H9 (cell line): Measurements from ENCODE around the gene BAG2. TPM values are rescaled to one million over a fixed set of nuclear protein-coding genes. Genes with fewer than 3 reads are reported as not detected.

Experiments used
- DNase-seq: peaks from one replicate; pipeline ENCODE4 v3.0.0-alpha.2; 2017
- H2AFZ ChIP-seq: one replicate; pipeline ENCODE4 v1.6.1; 2013; ENCODE audit warnings: mild to moderate bottlenecking, low read length, control low read depth, moderate library complexity
- H2AK5ac ChIP-seq: 2 replicates; pipeline ENCODE4 v1.6.1; 2013; ENCODE audit warnings: low read length, control low read depth, mixed read lengths; ENCODE audit not compliant: insufficient read length
- H2BK120ac ChIP-seq: one replicate; pipeline ENCODE4 v1.6.1; 2013; ENCODE audit warnings: low read depth, mild to moderate bottlenecking, low read length, control low read depth, inconsistent platforms; ENCODE audit not compliant: poor library complexity, severe bottlenecking
- H2BK12ac ChIP-seq: 2 replicates; pipeline ENCODE4 v1.6.1; 2013; ENCODE audit warnings: low read length, control low read depth, mixed read lengths, low read depth; ENCODE audit not compliant: insufficient read length
- H2BK15ac ChIP-seq: 2 replicates; pipeline ENCODE4 v1.6.1; 2013; ENCODE audit warnings: low read depth, low read length, control low read depth
- H2BK20ac ChIP-seq: one replicate; pipeline ENCODE4 v1.6.1; 2013; ENCODE audit warnings: low read depth, mild to moderate bottlenecking, low read length, control low read depth, inconsistent platforms; ENCODE audit not compliant: poor library complexity, severe bottlenecking
- H2BK5ac ChIP-seq: 2 replicates; pipeline ENCODE4 v1.6.1; 2013; ENCODE audit warnings: low read length, control low read depth, mixed read lengths; ENCODE audit not compliant: insufficient read length
- H3K14ac ChIP-seq: 2 replicates; pipeline ENCODE4 v1.6.1; 2013; ENCODE audit warnings: low read length, control low read depth; ENCODE audit not compliant: insufficient read depth
- H3K18ac ChIP-seq: 2 replicates; pipeline ENCODE4 v1.6.1; 2013; ENCODE audit warnings: low read depth, mild to moderate bottlenecking, mixed read lengths, low read length, control low read depth; ENCODE audit not compliant: insufficient read length
- H3K23ac ChIP-seq: 2 replicates; pipeline ENCODE4 v1.6.1; 2013; ENCODE audit warnings: low read length, control low read depth, mixed read lengths, low read depth; ENCODE audit not compliant: insufficient read length
- H3K23me2 ChIP-seq: 2 replicates; pipeline ENCODE4 v1.6.1; 2013; ENCODE audit warnings: low read depth, mild to moderate bottlenecking, mixed read lengths, low read length, control low read depth; ENCODE audit not compliant: insufficient read length, poor library complexity, severe bottlenecking
- H3K27ac ChIP-seq: 2 replicates; pipeline ENCODE4 v1.5.1; 2013; ENCODE audit warnings: low read length, control low read depth, mixed read lengths, low read depth; ENCODE audit not compliant: insufficient read length
- H3K27me3 ChIP-seq: 2 replicates; pipeline ENCODE4 v1.6.1; 2013; ENCODE audit warnings: low read length, control low read depth, inconsistent platforms; ENCODE audit not compliant: insufficient read depth
- H3K4ac ChIP-seq: 2 replicates; pipeline ENCODE4 v1.6.1; 2013; ENCODE audit warnings: low read depth, mild to moderate bottlenecking, control low read depth, inconsistent platforms, low read length, moderate library complexity
- H3K4me1 ChIP-seq: 2 replicates; pipeline ENCODE4 v1.6.1; 2013; ENCODE audit warnings: low read length, control low read depth, inconsistent platforms; ENCODE audit not compliant: insufficient read depth
- H3K4me2 ChIP-seq: 2 replicates; pipeline ENCODE4 v1.6.1; 2013; ENCODE audit warnings: low read length, control low read depth, mixed read lengths; ENCODE audit not compliant: insufficient read length, insufficient read depth
- H3K56ac ChIP-seq: 2 replicates; pipeline ENCODE4 v1.6.1; 2013; ENCODE audit warnings: low read depth, mild to moderate bottlenecking, mixed read lengths, low read length, control low read depth; ENCODE audit not compliant: insufficient read length
- H3K79me1 ChIP-seq: 2 replicates; pipeline ENCODE4 v1.6.1; 2013; ENCODE audit warnings: low read depth, mild to moderate bottlenecking, moderate library complexity, low read length, control low read depth, inconsistent platforms; ENCODE audit not compliant: insufficient read depth, poor library complexity, severe bottlenecking
- H3K79me2 ChIP-seq: 2 replicates; pipeline ENCODE4 v1.6.1; 2013; ENCODE audit warnings: low read length, control low read depth, inconsistent platforms; ENCODE audit not compliant: insufficient read depth
- H3K9ac ChIP-seq: 2 replicates; pipeline ENCODE4 v1.6.1; 2013; ENCODE audit warnings: low read length, control low read depth, mixed read lengths; ENCODE audit not compliant: insufficient read length; ENCODE audit errors: extremely low read depth
- H3K9me3 ChIP-seq: one replicate; pipeline ENCODE4 v1.6.1; 2013; ENCODE audit warnings: low read depth, low read length, inconsistent platforms; ENCODE audit not compliant: control insufficient read depth
- H3T11ph ChIP-seq: one replicate; pipeline ENCODE4 v1.6.1; 2013; ENCODE audit warnings: mild to moderate bottlenecking, low read length, control low read depth, inconsistent platforms
- H4K20me1 ChIP-seq: one replicate; pipeline ENCODE4 v1.6.1; 2013; ENCODE audit not compliant: control insufficient read depth, insufficient read length, insufficient read depth
- H4K5ac ChIP-seq: 2 replicates; pipeline ENCODE4 v1.6.1; 2013; ENCODE audit warnings: low read depth, mild to moderate bottlenecking, mixed read lengths, low read length, control low read depth; ENCODE audit not compliant: insufficient read length
- H4K8ac ChIP-seq: replicated peaks from 2 replicates; pipeline ENCODE4 v1.6.1; 2013; ENCODE audit warnings: low read length, control low read depth, mixed read lengths, low read depth; ENCODE audit not compliant: insufficient read length
- H4K91ac ChIP-seq: 2 replicates; pipeline ENCODE4 v1.6.1; 2013; ENCODE audit warnings: low read depth, mild to moderate bottlenecking, moderate library complexity, mixed read lengths, low read length, control low read depth; ENCODE audit not compliant: insufficient read length
- H3K27ac Mint-ChIP-seq, 3 experiments: 2 replicates in 2 of 3; 3 replicates in 1 of 3; pipeline ENCODE4 v1.8.0; 2020 to 2021; ENCODE audit warnings: mixed read lengths in 3 of 3, mild to moderate bottlenecking in 1 of 3, moderate library complexity in 1 of 3
- H3K27me3 Mint-ChIP-seq: 2 replicates; pipeline ENCODE4 v1.8.0; 2021; ENCODE audit warnings: low read depth, mild to moderate bottlenecking, moderate library complexity, mixed read lengths
- H3K36me3 Mint-ChIP-seq, 3 experiments: 2 replicates in 2 of 3; 3 replicates in 1 of 3; pipeline ENCODE4 v1.8.0; 2020 to 2021; ENCODE audit warnings: low read depth in 3 of 3, mixed read lengths in 3 of 3; ENCODE audit not compliant: insufficient read depth in 1 of 3
- H3K4me1 Mint-ChIP-seq, 2 experiments: 2 replicates each; pipeline ENCODE4 v1.8.0; 2020; ENCODE audit warnings: mixed read lengths in 2 of 2
- H3K4me3 Mint-ChIP-seq, 2 experiments: 2 replicates in 1 of 2; 3 replicates in 1 of 2; pipeline ENCODE4 v1.8.0; 2020 to 2021; ENCODE audit warnings: mild to moderate bottlenecking in 2 of 2, mixed read lengths in 2 of 2, moderate library complexity in 1 of 2
- H3K9me3 Mint-ChIP-seq, 2 experiments: 2 replicates in 1 of 2; 3 replicates in 1 of 2; pipeline ENCODE4 v1.8.0; 2020; ENCODE audit warnings: mild to moderate bottlenecking in 2 of 2, mixed read lengths in 2 of 2, moderate library complexity in 1 of 2
- WGBS: extraction: QIAGEN DNeasy Blood & Tissue Kit; methylation state at CpG from one replicate; pipeline ENCODE4 v1.1.7; 2013; ENCODE audit warnings: missing lambda C conversion rate, low lambda C conversion rate, mixed read lengths; ENCODE audit not compliant: insufficient read length; ENCODE audit errors: extremely low coverage; 5-methylcytosine and 5-hydroxymethylcytosine counted together
- long read RNA-seq: library from polyadenylated mRNA; unstranded; transcript quantifications from one replicate; pipeline ENCODE4 v2.0.0, GENCODE V29; 2020
- total RNA-seq: library from RNA; stranded (reverse); gene quantifications from 2 replicates; pipeline ENCODE4 v1.2.1, GENCODE V29; 2021
- TF ChIP-seq, protein P1 (sequence below): fragments of 200-600 bp; sonication (generic); conservative IDR thresholded peaks from 3 replicates; pipeline ENCODE4 v1.8.0; 2021; ENCODE audit warnings: antibody characterized with exemption, mild to moderate bottlenecking

Gene BAG2
- total RNA-seq = 8.2 and 8.4 TPM in 2 replicates
- long read RNA-seq, full-length matches to known transcripts = 295 of 310 reads
- long read RNA-seq, partial matches to known transcripts = 2 of 310 reads
- long read RNA-seq, other reads (novel, unspliced or antisense) = 13 of 310 reads

DNA sequence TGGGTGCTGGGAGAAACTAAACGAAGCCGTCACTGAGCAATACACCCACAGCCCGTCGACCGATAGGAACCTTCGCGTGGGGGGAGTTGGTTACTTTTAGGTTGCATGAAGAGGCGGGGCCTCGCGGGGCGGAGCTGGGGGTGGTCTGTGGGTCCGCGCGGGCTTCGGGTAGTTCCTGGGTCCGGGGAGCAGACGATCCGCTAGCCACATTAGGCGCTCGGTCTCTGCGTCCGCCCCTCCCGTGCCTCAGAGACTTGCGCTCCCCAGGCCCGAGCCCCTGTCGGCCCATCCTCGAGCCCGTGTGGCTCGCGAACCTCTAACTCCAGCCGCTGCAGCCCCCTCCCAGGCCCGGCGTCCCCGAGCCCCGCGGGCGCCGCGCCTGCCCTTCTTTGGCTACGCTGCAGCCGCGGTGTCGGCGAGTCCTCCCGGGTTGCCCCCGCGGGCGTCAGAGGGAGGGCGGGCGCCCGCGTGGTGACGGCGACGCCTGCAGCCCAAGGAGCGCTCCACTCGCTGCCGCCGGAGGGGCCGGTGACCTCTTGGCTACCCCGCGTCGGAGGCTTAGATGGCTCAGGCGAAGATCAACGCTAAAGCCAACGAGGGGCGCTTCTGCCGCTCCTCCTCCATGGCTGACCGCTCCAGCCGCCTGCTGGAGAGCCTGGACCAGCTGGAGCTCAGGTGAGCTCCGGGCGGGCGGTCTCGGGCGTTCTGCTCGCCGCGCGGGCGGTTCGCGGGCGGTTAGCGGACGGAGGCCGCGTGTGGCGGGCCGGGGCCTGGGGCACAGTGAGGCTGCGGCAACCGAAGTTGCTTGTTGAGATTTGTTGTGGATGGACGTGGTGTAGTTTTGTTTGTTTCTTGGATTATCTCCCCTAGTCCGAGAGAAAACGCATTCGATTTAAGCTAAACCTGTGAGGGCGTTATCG, at the start of gene BAG2:
Gene BAG2, plus strand, starts transcription at position 191 of the 920 bp plus-strand sequence. Its CDS starts 372 bp downstream, at position 563.
- H4K20me1 ChIP-seq = no peaks in the 10 kb centered on the region
- H3K79me2 ChIP-seq = peaks cover 11% of the 10 kb centered on the region; the same call in 1 of the 2 replicates
- H2BK20ac ChIP-seq = no peak within 1 kb of the TSS
- Mint-ChIP-seq H3K4me1 (peaks cover 34 to 41% of the 10 kb centered on the region in 2 experiments), H3K36me3 (no peaks in the 10 kb centered on the region; a peak in 2 of 7 replicates), H3K4me3 (peak within 1 kb of the TSS; percentile 83 to 94), H3K27me3 (no peaks in the 10 kb centered on the region), H3K27ac (peak within 1 kb of the TSS; percentile 17 to 60 (median 55); a peak in 5 of 7 replicates), H3K9me3 (no peaks in the 10 kb centered on the region; a peak in 1 of 5 replicates)
- H2AFZ ChIP-seq = peak within 1 kb of the TSS; percentile 27
- DNase-seq = peak; percentile 84
- H3K14ac ChIP-seq = peak within 1 kb of the TSS; percentile 75; the same call in 1 of the 2 replicates
- peaks cover 11% of the 10 kb centered on the region for H3K23me2 ChIP-seq
- H2BK15ac ChIP-seq = no peak within 1 kb of the TSS
- WGBS = no CpG with 5 or more reads among the region's 97 CpGs
- no peaks in the 10 kb centered on the region for H3K4me1 ChIP-seq
- H4K91ac ChIP-seq = no peak within 1 kb of the TSS
- no peak within 1 kb of the TSS for H3K23ac ChIP-seq
- H2BK120ac ChIP-seq = no peak within 1 kb of the TSS
- no peak within 1 kb of the TSS for H2AK5ac ChIP-seq
- H2BK12ac ChIP-seq = no peak within 1 kb of the TSS
- H3K4me2 ChIP-seq = peak within 1 kb of the TSS; percentile 95
- H3K79me1 ChIP-seq = no peaks in the 10 kb centered on the region
- no peak within 1 kb of the TSS for H4K5ac ChIP-seq
- H3K9me3 ChIP-seq = no peaks in the 10 kb centered on the region
- no peak within 1 kb of the TSS for H3K56ac ChIP-seq
- TF ChIP-seq, protein P1, sequence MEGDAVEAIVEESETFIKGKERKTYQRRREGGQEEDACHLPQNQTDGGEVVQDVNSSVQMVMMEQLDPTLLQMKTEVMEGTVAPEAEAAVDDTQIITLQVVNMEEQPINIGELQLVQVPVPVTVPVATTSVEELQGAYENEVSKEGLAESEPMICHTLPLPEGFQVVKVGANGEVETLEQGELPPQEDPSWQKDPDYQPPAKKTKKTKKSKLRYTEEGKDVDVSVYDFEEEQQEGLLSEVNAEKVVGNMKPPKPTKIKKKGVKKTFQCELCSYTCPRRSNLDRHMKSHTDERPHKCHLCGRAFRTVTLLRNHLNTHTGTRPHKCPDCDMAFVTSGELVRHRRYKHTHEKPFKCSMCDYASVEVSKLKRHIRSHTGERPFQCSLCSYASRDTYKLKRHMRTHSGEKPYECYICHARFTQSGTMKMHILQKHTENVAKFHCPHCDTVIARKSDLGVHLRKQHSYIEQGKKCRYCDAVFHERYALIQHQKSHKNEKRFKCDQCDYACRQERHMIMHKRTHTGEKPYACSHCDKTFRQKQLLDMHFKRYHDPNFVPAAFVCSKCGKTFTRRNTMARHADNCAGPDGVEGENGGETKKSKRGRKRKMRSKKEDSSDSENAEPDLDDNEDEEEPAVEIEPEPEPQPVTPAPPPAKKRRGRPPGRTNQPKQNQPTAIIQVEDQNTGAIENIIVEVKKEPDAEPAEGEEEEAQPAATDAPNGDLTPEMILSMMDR = peak; percentile 33; the same call in 2 of the 3 replicates
- H3K27ac ChIP-seq = no peak within 1 kb of the TSS
- no peaks in the 10 kb centered on the region; the same call in 1 of the 2 replicates for H3K27me3 ChIP-seq
- H3T11ph ChIP-seq = no peak within 1 kb of the TSS
- H3K9ac ChIP-seq = peak within 1 kb of the TSS; percentile 76
- no peak within 1 kb of the TSS; the same call in 1 of the 2 replicates for H3K4ac ChIP-seq
- H4K8ac ChIP-seq = no peak within 1 kb of the TSS
- H3K18ac ChIP-seq = peak within 1 kb of the TSS; percentile 68
- no peak within 1 kb of the TSS for H2BK5ac ChIP-seq
